ENCODE results near the gene STK32B. TPM values are rescaled to one million over a fixed set of nuclear protein-coding genes. Genes with fewer than 3 reads are reported as not detected.
"Not testable (repeated sequence)": the region's sequence is repeated elsewhere in the genome, so short reads cannot be mapped to it uniquely, and the experiment has no call there.

Gene STK32B
- total and polyA plus RNA-seq, 8 donors = 0.90 to 5.1 (median 3.3) TPM

GRCh38 chr4:5277079-5277478 is 225.8 kb downstream of the STK32B start:
- H3K27me3 ChIP-seq = no peaks in the 10 kb centered on the region

GRCh38 chr4:5278213-5278612 is 226.9 kb downstream of the STK32B start:
- no peak for ATAC-seq
- Histone ChIP-seq H3K4me3 (no peak overlapping the region), H3K27me3 (no peaks in the 10 kb centered on the region), H3K27ac (no peak overlapping the region), H3K4me1 (no peaks in the 10 kb centered on the region), H3K36me3 (no peaks in the 10 kb centered on the region), H3K9me3 (peaks cover 0 to 6% of the 10 kb centered on the region in 2 donors)
- intact Hi-C loops (cut with DNase I) = no loop called here
- TF ChIP-seq, protein P1, sequence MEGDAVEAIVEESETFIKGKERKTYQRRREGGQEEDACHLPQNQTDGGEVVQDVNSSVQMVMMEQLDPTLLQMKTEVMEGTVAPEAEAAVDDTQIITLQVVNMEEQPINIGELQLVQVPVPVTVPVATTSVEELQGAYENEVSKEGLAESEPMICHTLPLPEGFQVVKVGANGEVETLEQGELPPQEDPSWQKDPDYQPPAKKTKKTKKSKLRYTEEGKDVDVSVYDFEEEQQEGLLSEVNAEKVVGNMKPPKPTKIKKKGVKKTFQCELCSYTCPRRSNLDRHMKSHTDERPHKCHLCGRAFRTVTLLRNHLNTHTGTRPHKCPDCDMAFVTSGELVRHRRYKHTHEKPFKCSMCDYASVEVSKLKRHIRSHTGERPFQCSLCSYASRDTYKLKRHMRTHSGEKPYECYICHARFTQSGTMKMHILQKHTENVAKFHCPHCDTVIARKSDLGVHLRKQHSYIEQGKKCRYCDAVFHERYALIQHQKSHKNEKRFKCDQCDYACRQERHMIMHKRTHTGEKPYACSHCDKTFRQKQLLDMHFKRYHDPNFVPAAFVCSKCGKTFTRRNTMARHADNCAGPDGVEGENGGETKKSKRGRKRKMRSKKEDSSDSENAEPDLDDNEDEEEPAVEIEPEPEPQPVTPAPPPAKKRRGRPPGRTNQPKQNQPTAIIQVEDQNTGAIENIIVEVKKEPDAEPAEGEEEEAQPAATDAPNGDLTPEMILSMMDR (IDR thresholded peaks at IDR 0.05) = no peak
- no peak for DNase-seq

More at GRCh38 chr4:5277079-5277478, 225.8 kb downstream of the STK32B start:
- Histone ChIP-seq H3K36me3 (no peaks in the 10 kb centered on the region), H3K27ac (no peak overlapping the region), H3K4me1 (no peaks in the 10 kb centered on the region), H3K4me3 (no peak overlapping the region), H3K9me3 (peaks cover 0 to 6% of the 10 kb centered on the region in 2 donors)
- intact Hi-C loops (cut with DNase I) = no loop called here
- DNase-seq (no peak), ATAC-seq (no peak)
- TF ChIP-seq, protein P1 (IDR thresholded peaks at IDR 0.05) = no peak

DNA sequence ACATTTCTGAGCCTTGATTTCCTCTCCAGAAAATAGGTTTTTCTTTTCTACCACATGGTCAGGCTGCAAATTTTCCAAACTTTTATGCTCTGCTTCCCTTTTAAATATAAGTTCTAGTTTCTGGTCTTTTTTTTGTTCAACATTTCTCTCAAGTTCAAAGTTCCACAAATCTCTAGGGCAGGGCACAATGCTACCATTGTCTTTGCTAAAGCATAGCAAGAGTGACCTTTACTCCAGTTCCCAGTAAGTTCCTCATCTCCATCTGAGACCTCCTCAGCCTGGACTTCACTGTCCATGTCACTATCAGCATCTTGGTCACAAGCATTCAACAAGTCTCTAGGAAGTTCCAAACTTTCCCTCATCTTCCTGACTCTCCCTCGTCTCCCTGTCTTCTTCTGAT is 228.8 kb downstream of the STK32B start:
- H3K9me3 ChIP-seq; H3K4me1 ChIP-seq; H3K27me3 ChIP-seq; ATAC-seq; H3K4me3 ChIP-seq; DNase-seq; H3K27ac ChIP-seq; intact Hi-C loops (cut with DNase I); H3K36me3 ChIP-seq: not testable (repeated sequence)

DNA sequence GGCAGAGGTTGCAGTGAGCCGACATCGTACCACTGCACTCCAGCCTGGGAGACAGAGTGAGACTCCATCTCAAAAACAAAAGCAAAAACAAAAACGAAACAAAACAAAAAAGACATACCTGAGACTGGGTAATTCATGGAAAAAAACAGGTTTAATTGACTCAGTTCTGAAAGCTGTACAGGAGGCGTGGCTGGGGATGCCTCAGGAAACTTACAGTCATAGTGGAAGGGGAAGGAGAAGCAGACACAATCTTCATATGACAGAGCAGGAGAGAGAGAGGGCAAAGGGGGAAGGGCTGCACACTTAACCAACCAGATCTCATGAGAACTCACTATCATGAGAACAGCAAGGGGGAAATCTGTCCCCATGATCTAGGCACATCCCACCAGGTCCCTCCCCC is 229.5 kb downstream of the STK32B start:
- DNase-seq = no peak
- Histone ChIP-seq H3K9me3 (no peaks in the 10 kb centered on the region), H3K36me3 (no peaks in the 10 kb centered on the region), H3K4me1 (no peaks in the 10 kb centered on the region), H3K4me3 (no peak overlapping the region), H3K27me3 (no peaks in the 10 kb centered on the region), H3K27ac (no peak overlapping the region)
- ATAC-seq = no peak
- TF ChIP-seq, protein P1 (IDR thresholded peaks at IDR 0.05) = no peak
- intact Hi-C loops (cut with DNase I) = no loop called here

GRCh38 chr4:5283837-5284236 is 232.6 kb downstream of the STK32B start:
- TF ChIP-seq, protein P1 (IDR thresholded peaks at IDR 0.05) = no peak
- intact Hi-C loops (cut with DNase I) = no loop called here

DNA sequence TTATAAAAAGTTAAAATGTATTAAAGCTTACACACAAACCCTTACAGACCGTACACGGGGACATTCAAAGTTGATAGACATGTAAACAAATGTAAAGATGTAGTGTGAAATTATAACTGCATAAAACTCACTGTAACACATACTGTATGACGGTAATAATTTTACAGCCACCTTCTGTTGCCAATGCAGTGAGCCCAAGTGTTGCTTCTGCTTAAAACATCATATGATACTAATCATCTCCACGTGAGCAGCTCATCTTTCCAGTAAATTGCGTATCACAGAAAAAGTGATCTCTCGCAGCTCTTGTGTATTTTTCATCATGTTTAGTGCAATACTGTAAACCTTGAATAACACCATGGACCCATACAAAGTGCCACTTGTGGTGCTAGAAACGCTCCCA is 233.2 kb downstream of the STK32B start:
- no peaks in the 10 kb centered on the region for H3K27me3 ChIP-seq
- no peaks in the 10 kb centered on the region for H3K36me3 ChIP-seq
- no peak overlapping the region for H3K27ac ChIP-seq
- DNase-seq (no peak), ATAC-seq (no peak)
- TF ChIP-seq, protein P1 (IDR thresholded peaks at IDR 0.05) = no peak
- no peaks in the 10 kb centered on the region for H3K4me1 ChIP-seq
- H3K4me3 ChIP-seq = no peak overlapping the region
- H3K9me3 ChIP-seq = no peaks in the 10 kb centered on the region
- intact Hi-C loops (cut with DNase I) = no loop called here

More at GRCh38 chr4:5283837-5284236, 232.6 kb downstream of the STK32B start:
- Histone ChIP-seq H3K9me3 (no peaks in the 10 kb centered on the region), H3K27ac (no peak overlapping the region), H3K4me1 (no peaks in the 10 kb centered on the region), H3K36me3 (no peaks in the 10 kb centered on the region), H3K4me3 (no peak overlapping the region), H3K27me3 (no peaks in the 10 kb centered on the region)
- ATAC-seq (no peak), DNase-seq (no peak)

Measured in left lung (tissue), 10 donors.